ENCODE results near the gene SOX6.

Gene SOX6

GRCh38 chr11:16182553-16182952 lies 173.8 kb downstream of the SOX6 start:
- H3K4me3 ChIP-seq (ENCODE audit: low read depth, low read length): no peak overlapping the region
- H3K4me1 ChIP-seq: no peaks in the 10 kb centered on the region
- no peak overlapping the region for H2AFZ ChIP-seq
- no peaks in the 10 kb centered on the region for H3K79me2 ChIP-seq
- H3K36me3 ChIP-seq (ENCODE audit: control insufficient read depth, insufficient read depth, low read length): no peaks in the 10 kb centered on the region
- no peaks in the 10 kb centered on the region for H3K27me3 ChIP-seq (ENCODE audit: control insufficient read depth, insufficient read depth, low read length)
- no peak overlapping the region for H3K27ac ChIP-seq
- TF ChIP-seq, protein P1, sequence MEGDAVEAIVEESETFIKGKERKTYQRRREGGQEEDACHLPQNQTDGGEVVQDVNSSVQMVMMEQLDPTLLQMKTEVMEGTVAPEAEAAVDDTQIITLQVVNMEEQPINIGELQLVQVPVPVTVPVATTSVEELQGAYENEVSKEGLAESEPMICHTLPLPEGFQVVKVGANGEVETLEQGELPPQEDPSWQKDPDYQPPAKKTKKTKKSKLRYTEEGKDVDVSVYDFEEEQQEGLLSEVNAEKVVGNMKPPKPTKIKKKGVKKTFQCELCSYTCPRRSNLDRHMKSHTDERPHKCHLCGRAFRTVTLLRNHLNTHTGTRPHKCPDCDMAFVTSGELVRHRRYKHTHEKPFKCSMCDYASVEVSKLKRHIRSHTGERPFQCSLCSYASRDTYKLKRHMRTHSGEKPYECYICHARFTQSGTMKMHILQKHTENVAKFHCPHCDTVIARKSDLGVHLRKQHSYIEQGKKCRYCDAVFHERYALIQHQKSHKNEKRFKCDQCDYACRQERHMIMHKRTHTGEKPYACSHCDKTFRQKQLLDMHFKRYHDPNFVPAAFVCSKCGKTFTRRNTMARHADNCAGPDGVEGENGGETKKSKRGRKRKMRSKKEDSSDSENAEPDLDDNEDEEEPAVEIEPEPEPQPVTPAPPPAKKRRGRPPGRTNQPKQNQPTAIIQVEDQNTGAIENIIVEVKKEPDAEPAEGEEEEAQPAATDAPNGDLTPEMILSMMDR (IDR thresholded peaks at IDR 0.05): no peak
- H3K4me2 ChIP-seq (ENCODE audit: low read length): no peak overlapping the region
- no peaks in the 10 kb centered on the region for H3K9me3 ChIP-seq (ENCODE audit: control insufficient read depth, low read length)
- no peak overlapping the region for H3K9ac ChIP-seq

DNA sequence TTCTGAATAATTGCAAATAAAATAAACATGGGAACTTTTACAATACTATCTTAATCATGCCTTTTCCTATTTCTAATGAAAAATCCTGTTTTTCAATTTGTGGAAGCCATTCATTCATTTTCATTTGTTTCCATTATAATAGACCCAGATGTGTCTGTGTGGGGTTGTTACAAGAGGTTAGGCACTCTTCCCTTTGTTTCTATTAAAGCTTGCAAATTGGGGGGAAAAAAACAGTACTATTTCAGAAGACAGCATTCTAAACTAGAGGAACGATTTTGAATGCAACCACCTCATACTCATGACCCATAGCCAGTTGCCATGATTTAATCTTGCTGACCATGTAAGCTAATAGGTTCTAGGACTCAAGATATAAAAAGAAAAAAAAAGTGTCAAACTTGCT lies 175.5 kb downstream of the SOX6 start:
- Histone ChIP-seq H3K79me2 (no peaks in the 10 kb centered on the region), H3K27ac (no peak overlapping the region), H3K4me1 (no peaks in the 10 kb centered on the region), H3K4me2 (ENCODE audit: low read length) (no peak overlapping the region), H3K36me3 (ENCODE audit: control insufficient read depth, insufficient read depth, low read length) (no peaks in the 10 kb centered on the region), H3K9ac (no peak overlapping the region), H3K4me3 (ENCODE audit: low read depth, low read length) (no peak overlapping the region), H2AFZ (no peak overlapping the region), H3K9me3 (ENCODE audit: control insufficient read depth, low read length) (no peaks in the 10 kb centered on the region), H3K27me3 (ENCODE audit: control insufficient read depth, insufficient read depth, low read length) (no peaks in the 10 kb centered on the region)
- TF ChIP-seq, protein P1 (IDR thresholded peaks at IDR 0.05): no peak

- no peaks in the 10 kb centered on the region for H3K4me1 ChIP-seq
- H3K4me2 ChIP-seq (ENCODE audit: low read length): no peak overlapping the region
- H3K36me3 ChIP-seq (ENCODE audit: control insufficient read depth, insufficient read depth, low read length): no peaks in the 10 kb centered on the region
- no peak overlapping the region for H3K4me3 ChIP-seq (ENCODE audit: low read depth, low read length)
- H2AFZ ChIP-seq: no peak overlapping the region
- no peaks in the 10 kb centered on the region for H3K79me2 ChIP-seq
- no peaks in the 10 kb centered on the region for H3K9me3 ChIP-seq (ENCODE audit: control insufficient read depth, low read length)
- no peaks in the 10 kb centered on the region for H3K27me3 ChIP-seq (ENCODE audit: control insufficient read depth, insufficient read depth, low read length)
- no peak overlapping the region for H3K27ac ChIP-seq
- TF ChIP-seq, protein P1 (IDR thresholded peaks at IDR 0.05): no peak
- no peak overlapping the region for H3K9ac ChIP-seq
Measured at GRCh38 chr11:16179676-16180075, 176.7 kb downstream of the SOX6 start.

DNA sequence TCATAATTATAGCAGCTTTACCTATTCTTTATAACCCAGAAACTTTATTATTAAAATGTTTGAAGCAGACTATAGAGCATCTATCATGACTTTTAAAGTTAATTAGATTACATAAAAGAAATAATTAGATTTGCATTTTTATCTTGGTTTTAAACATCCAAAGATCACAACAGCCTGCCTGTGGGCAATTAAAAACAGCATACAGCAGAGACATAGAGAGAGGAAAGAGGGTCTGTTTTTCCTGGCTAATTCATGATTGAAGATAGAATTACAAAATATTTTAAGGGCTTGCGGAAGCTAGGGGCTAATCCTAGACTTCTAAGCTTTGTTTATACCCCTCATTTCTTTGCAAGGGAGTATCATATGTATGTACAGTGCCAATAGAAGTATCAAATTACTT lies 178.1 kb downstream of the SOX6 start:
- no peak overlapping the region for H3K4me3 ChIP-seq (ENCODE audit: low read depth, low read length)
- no peaks in the 10 kb centered on the region for H3K9me3 ChIP-seq (ENCODE audit: control insufficient read depth, low read length)
- H3K27ac ChIP-seq: no peak overlapping the region
- no peak overlapping the region for H3K4me2 ChIP-seq (ENCODE audit: low read length)
- no peaks in the 10 kb centered on the region for H3K36me3 ChIP-seq (ENCODE audit: control insufficient read depth, insufficient read depth, low read length)
- H2AFZ ChIP-seq: no peak overlapping the region
- H3K4me1 ChIP-seq: no peaks in the 10 kb centered on the region
- no peaks in the 10 kb centered on the region for H3K79me2 ChIP-seq
- H3K9ac ChIP-seq: no peak overlapping the region
- H3K27me3 ChIP-seq (ENCODE audit: control insufficient read depth, insufficient read depth, low read length): no peaks in the 10 kb centered on the region
- TF ChIP-seq, protein P1 (IDR thresholded peaks at IDR 0.05): no peak

- H3K27ac ChIP-seq: no peak overlapping the region
- no peak overlapping the region for H2AFZ ChIP-seq
- no peaks in the 10 kb centered on the region for H3K79me2 ChIP-seq
- H3K4me2 ChIP-seq (ENCODE audit: low read length): no peak overlapping the region
- H3K9me3 ChIP-seq (ENCODE audit: control insufficient read depth, low read length): no peaks in the 10 kb centered on the region
- no peak overlapping the region for H3K9ac ChIP-seq
- no peaks in the 10 kb centered on the region for H3K36me3 ChIP-seq (ENCODE audit: control insufficient read depth, insufficient read depth, low read length)
- no peaks in the 10 kb centered on the region for H3K4me1 ChIP-seq
- TF ChIP-seq, protein P1 (IDR thresholded peaks at IDR 0.05): no peak
- H3K4me3 ChIP-seq (ENCODE audit: low read depth, low read length): no peak overlapping the region
- H3K27me3 ChIP-seq (ENCODE audit: control insufficient read depth, insufficient read depth, low read length): no peaks in the 10 kb centered on the region
Measured at GRCh38 chr11:16177688-16178087, 178.7 kb downstream of the SOX6 start.

Data from parathyroid adenoma (tissue), 2 donors.